OCI-LY1 (cell line): ENCODE measurements around the gene ISG20.

Experiments
- H2AFZ ChIP-seq: fragments of 200-600 bp; sonication (generic), shearing (Covaris generic); 2 replicates; pipeline ENCODE4 v1.6.0; 2014; ENCODE audit warnings: antibody characterized with exemption, mild to moderate bottlenecking, low read length
- H3F3A ChIP-seq: fragments of 200-600 bp; sonication (generic), shearing (Covaris generic); 2 replicates; pipeline ENCODE4 v1.6.0; 2014; ENCODE audit warnings: mild to moderate bottlenecking, antibody characterized with exemption, low read length, moderate library complexity; ENCODE audit not compliant: insufficient read depth
- H3K27ac ChIP-seq: fragments of 200-600 bp; sonication (generic); 2 replicates; pipeline ENCODE4 v1.5.1; 2014; ENCODE audit warnings: low read length, mixed run types, mild to moderate bottlenecking, low read depth; ENCODE audit not compliant: poor library complexity, severe bottlenecking
- H3K27me3 ChIP-seq: fragments of 200-600 bp; sonication (generic); 2 replicates; pipeline ENCODE4 v1.6.0; 2014; ENCODE audit warnings: antibody characterized with exemption, mild to moderate bottlenecking, low read length, moderate library complexity; ENCODE audit not compliant: insufficient read depth
- H3K36me3 ChIP-seq: fragments of 200-600 bp; sonication (generic); 2 replicates; pipeline ENCODE4 v1.6.1; 2014; ENCODE audit warnings: mild to moderate bottlenecking, antibody characterized with exemption, low read length, moderate library complexity, mixed read lengths; ENCODE audit not compliant: insufficient read depth
- H3K4me1 ChIP-seq: fragments of 200-600 bp; sonication (generic); 2 replicates; pipeline ENCODE4 v1.5.1; 2014; ENCODE audit warnings: mild to moderate bottlenecking, low read length, moderate library complexity; ENCODE audit not compliant: insufficient read depth, severe bottlenecking
- H3K4me2 ChIP-seq: fragments of 200-600 bp; sonication (generic), shearing (Covaris generic); 2 replicates; pipeline ENCODE4 v1.6.1; 2014; ENCODE audit warnings: low read length
- H3K4me3 ChIP-seq: fragments of 200-600 bp; sonication (generic); 2 replicates; pipeline ENCODE4 v1.5.1; 2014; ENCODE audit warnings: low read length, low read depth, mild to moderate bottlenecking, mixed read lengths; ENCODE audit not compliant: poor library complexity, severe bottlenecking
- H3K79me2 ChIP-seq: fragments of 200-600 bp; shearing (Covaris generic); 2 replicates; pipeline ENCODE4 v1.6.1; 2016; ENCODE audit warnings: mixed run types, low read length, mixed read lengths; ENCODE audit not compliant: insufficient read depth
- H3K9ac ChIP-seq: fragments of 200-600 bp; sonication (generic), shearing (Covaris generic); 2 replicates; pipeline ENCODE4 v1.6.1; 2014; ENCODE audit warnings: mild to moderate bottlenecking, low read length, mixed read lengths
- H3K9me2 ChIP-seq: fragments of 200-600 bp; sonication (generic), shearing (Covaris generic); 2 replicates; pipeline ENCODE4 v1.6.1; 2014; ENCODE audit warnings: low read depth, mild to moderate bottlenecking, low read length, mixed read lengths
- H3K9me3 ChIP-seq: fragments of 200-600 bp; shearing (Covaris generic); 2 replicates; pipeline ENCODE4 v1.6.1; 2014; ENCODE audit warnings: low read length, mixed read lengths
- H4K20me1 ChIP-seq: fragments of 200-600 bp; sonication (generic), shearing (Covaris generic); 2 replicates; pipeline ENCODE4 v1.6.0; 2016; ENCODE audit warnings: mild to moderate bottlenecking, low read length; ENCODE audit not compliant: insufficient read depth
- CTCF ChIP-seq: fragments of 200-600 bp; sonication (generic), shearing (Covaris generic); IDR thresholded peaks from 2 replicates; pipeline ENCODE4 v1.5.1; 2017; ENCODE audit warnings: mild to moderate bottlenecking, antibody characterized with exemption, low read length, moderate library complexity, mixed read lengths
- EZH2 ChIP-seq: fragments of 200-600 bp; sonication (generic), shearing (Covaris generic); IDR thresholded peaks from 2 replicates; pipeline ENCODE4 v1.8.0; 2017; ENCODE audit warnings: borderline replicate concordance, mixed run types, mild to moderate bottlenecking, antibody characterized with exemption, low read length, moderate library complexity, mixed read lengths

ISG20 gene

GRCh38 chr15:88705769-88706165 is 67.0 kb downstream of the ISG20 start:
- Histone ChIP-seq H3K36me3 (no peaks in the 10 kb centered on the region), H3K27me3 (0 out of 2 replicates have a peak, but pooled peaks cover 7% of the 10 kb centered on the region), H3K79me2 (no peaks in the 10 kb centered on the region), H3F3A (no peaks in the 10 kb centered on the region), H3K4me2 (no peak overlapping the region), H3K27ac (no peak overlapping the region), H3K4me1 (no peaks in the 10 kb centered on the region), H3K9me3 (no peaks in the 10 kb centered on the region), H4K20me1 (no peaks in the 10 kb centered on the region), H2AFZ (no peak overlapping the region), H3K4me3 (no peak overlapping the region), H3K9ac (no peak overlapping the region), H3K9me2 (no peaks in the 10 kb centered on the region)
- TF ChIP-seq EZH2 (no peak), CTCF (no peak)
